ENCODE data around the gene TARS1.

DNA sequence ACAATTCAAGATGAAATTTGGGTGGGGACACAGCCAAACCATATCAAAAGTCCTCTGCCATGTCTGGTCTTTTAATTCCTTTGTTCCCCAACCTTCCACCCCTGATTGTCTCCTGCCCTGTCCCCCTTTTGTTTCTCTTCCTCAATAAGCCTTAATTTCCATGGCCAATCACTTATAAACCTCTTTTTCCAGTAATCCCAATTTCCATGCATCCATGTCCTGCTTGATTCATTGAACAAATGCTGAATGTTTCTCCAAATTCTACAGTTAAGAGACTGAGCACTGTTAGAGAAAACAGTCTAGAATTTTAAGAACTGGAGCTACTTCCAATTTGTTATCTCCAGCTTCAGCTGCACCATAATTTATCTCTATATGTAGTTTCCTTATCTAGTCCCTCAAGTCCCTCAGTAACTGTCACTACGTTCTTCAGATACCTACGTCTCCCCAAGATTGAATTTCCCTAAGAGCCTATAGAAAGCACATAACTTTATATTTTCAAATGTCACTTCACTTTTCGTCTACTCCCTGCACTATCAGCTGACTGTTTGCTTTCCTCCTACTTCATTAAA is 34.2 kb downstream of the TARS1 start:
- no peak for TF ChIP-seq POLR2A (IDR thresholded peaks at IDR 0.05)
- TF ChIP-seq, protein P1, sequence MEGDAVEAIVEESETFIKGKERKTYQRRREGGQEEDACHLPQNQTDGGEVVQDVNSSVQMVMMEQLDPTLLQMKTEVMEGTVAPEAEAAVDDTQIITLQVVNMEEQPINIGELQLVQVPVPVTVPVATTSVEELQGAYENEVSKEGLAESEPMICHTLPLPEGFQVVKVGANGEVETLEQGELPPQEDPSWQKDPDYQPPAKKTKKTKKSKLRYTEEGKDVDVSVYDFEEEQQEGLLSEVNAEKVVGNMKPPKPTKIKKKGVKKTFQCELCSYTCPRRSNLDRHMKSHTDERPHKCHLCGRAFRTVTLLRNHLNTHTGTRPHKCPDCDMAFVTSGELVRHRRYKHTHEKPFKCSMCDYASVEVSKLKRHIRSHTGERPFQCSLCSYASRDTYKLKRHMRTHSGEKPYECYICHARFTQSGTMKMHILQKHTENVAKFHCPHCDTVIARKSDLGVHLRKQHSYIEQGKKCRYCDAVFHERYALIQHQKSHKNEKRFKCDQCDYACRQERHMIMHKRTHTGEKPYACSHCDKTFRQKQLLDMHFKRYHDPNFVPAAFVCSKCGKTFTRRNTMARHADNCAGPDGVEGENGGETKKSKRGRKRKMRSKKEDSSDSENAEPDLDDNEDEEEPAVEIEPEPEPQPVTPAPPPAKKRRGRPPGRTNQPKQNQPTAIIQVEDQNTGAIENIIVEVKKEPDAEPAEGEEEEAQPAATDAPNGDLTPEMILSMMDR (IDR thresholded peaks at IDR 0.05), result no peak
